C4-2B (cell line): ENCODE results near the gene ANKLE2.

ENCODE experiments used
- CTCF ChIP-seq: fragments of 450-650 bp; conservative IDR thresholded peaks from 2 replicates; pipeline ENCODE4 v1.5.1; 2017; ENCODE audit warnings: mild to moderate bottlenecking
- ZFX ChIP-seq: fragments of 450-650 bp; IDR thresholded peaks from 2 replicates; pipeline ENCODE4 v1.6.1; 2017

GRCh38 chr12:132740652-132741051, 21.0 kb downstream of the ANKLE2 start:
- no peak for TF ChIP-seq CTCF
- TF ChIP-seq ZFX = no peak
